HepG2 (cell line): ENCODE data around the gene GJD3. TPM values are rescaled to one million over a fixed set of nuclear protein-coding genes. Genes with fewer than 3 reads are reported as not detected.

Source experiments
- CENPX ChIP-seq: sonication (generic); formaldehyde crosslinking; IDR thresholded peaks from 2 replicates; pipeline ENCODE4 v1.9.0; 2021; ENCODE audit warnings: mild to moderate bottlenecking, missing genetic modification reagents, moderate library complexity
- CREM ChIP-seq, 2 experiments: sonication (generic) in 1 of 2; formaldehyde crosslinking in 1 of 2; IDR thresholded peaks; 2 replicates each; pipeline versions ENCODE4 v1.4.0 to v1.6.1; 2016 to 2020; ENCODE audit warnings: antibody characterized with exemption in 1 of 2, mild to moderate bottlenecking in 1 of 2, missing genetic modification reagents in 1 of 2
- GZF1 ChIP-seq: sonication (generic); formaldehyde crosslinking; IDR thresholded peaks from 2 replicates; pipeline ENCODE4 v1.5.1; 2020; ENCODE audit warnings: mild to moderate bottlenecking, missing genetic modification reagents
- JARID2 ChIP-seq: sonication (generic); formaldehyde crosslinking; IDR thresholded peaks from 2 replicates; pipeline ENCODE4 v1.8.1; 2023; ENCODE audit warnings: missing genetic modification reagents, inconsistent platforms; ENCODE audit not compliant: insufficient replicate concordance
- NFIC ChIP-seq: IDR thresholded peaks from 2 replicates; pipeline ENCODE4 v1.6.1; 2012; ENCODE audit warnings: mild to moderate bottlenecking, low read length, inconsistent platforms
- TFE3 ChIP-seq: IDR thresholded peaks from 2 replicates; pipeline ENCODE4 v1.6.1; 2016
- ZBTB37 ChIP-seq: sonication (generic); formaldehyde crosslinking; IDR thresholded peaks from 2 replicates; pipeline ENCODE4 v1.4.0; 2020; ENCODE audit warnings: mild to moderate bottlenecking, missing genetic modification reagents
- ZNF124 ChIP-seq: sonication (generic); formaldehyde crosslinking; IDR thresholded peaks from 2 replicates; pipeline ENCODE4 v1.4.0; 2020; ENCODE audit warnings: missing genetic modification reagents
- ZNF24 ChIP-seq: fragments of 450-650 bp; IDR thresholded peaks from 2 replicates; pipeline ENCODE4 v1.6.1; 2017; ENCODE audit warnings: antibody characterized with exemption, mild to moderate bottlenecking
- ZNF430 ChIP-seq: sonication (generic); formaldehyde crosslinking; IDR thresholded peaks from 2 replicates; pipeline ENCODE4 v1.9.0; 2021; ENCODE audit warnings: mild to moderate bottlenecking, missing genetic modification reagents
- ZNF460 ChIP-seq: sonication (generic); formaldehyde crosslinking; IDR thresholded peaks from 2 replicates; pipeline ENCODE4 v1.5.1; 2020; ENCODE audit warnings: missing genetic modification reagents, mild to moderate bottlenecking, borderline replicate concordance
- ZNF552 ChIP-seq: sonication (generic); formaldehyde crosslinking; IDR thresholded peaks from 2 replicates; pipeline ENCODE4 v1.9.0; 2022; ENCODE audit warnings: missing genetic modification reagents, mild to moderate bottlenecking, borderline replicate concordance
- ZNF616 ChIP-seq: sonication (generic); formaldehyde crosslinking; IDR thresholded peaks from 2 replicates; pipeline ENCODE4 v1.5.0; 2020; ENCODE audit warnings: low read depth, mild to moderate bottlenecking, missing genetic modification reagents
- polyA plus RNA-seq, 8 experiments: library from polyadenylated mRNA; depleted of rRNA in 3 of 8; stranded (reverse) in 7 of 8; unstranded in 1 of 8; fragments of >200 nt; fragmentation: Illumina TruSeq in 4 of 8; extraction: Trizol in 4 of 8; gene quantifications; 2 replicates each; pipeline versions ENCODE4 v1.2.1 to v1.2.3, GENCODE V29; 2011 to 2016; ENCODE audit warnings: low read depth in 4 of 8, missing spikeins in 1 of 8, mixed read lengths in 1 of 8; ENCODE audit not compliant: insufficient read depth in 1 of 8
- total RNA-seq, 5 experiments: library from RNA; depleted of rRNA; stranded (reverse); fragments of >200 nt; fragmentation: Illumina TruSeq; extraction: Trizol; gene quantifications; 2 replicates each; pipeline ENCODE4 v1.2.3, GENCODE V29; 2016; ENCODE audit warnings: low read depth in 1 of 5
- TF ChIP-seq, protein P1 (sequence below), 2 experiments: sonication (generic) in 1 of 2; formaldehyde crosslinking in 1 of 2; IDR thresholded peaks; 2 replicates each; pipeline versions ENCODE4 v1.4.0 to v1.6.1; 2018 to 2020; ENCODE audit warnings: missing genetic modification reagents in 2 of 2, borderline replicate concordance in 1 of 2, low read depth in 1 of 2, mild to moderate bottlenecking in 1 of 2, missing biosample characterization in 1 of 2
- TF ChIP-seq, protein P2 (sequence below): sonication (generic); formaldehyde crosslinking; IDR thresholded peaks from 2 replicates; pipeline ENCODE4 v1.5.0; 2020; ENCODE audit warnings: mild to moderate bottlenecking, missing genetic modification reagents, borderline replicate concordance
- TF ChIP-seq, protein P3 (sequence below): fragments of 450-650 bp; IDR thresholded peaks from 2 replicates; pipeline ENCODE4 v1.6.1; 2017; ENCODE audit warnings: mild to moderate bottlenecking

GJD3 gene
- total and polyA plus RNA-seq, 2 of the 13 experiments (the other 11 are each of a cell fraction or from before 2014, with no cell fraction given) = not detected

DNA sequence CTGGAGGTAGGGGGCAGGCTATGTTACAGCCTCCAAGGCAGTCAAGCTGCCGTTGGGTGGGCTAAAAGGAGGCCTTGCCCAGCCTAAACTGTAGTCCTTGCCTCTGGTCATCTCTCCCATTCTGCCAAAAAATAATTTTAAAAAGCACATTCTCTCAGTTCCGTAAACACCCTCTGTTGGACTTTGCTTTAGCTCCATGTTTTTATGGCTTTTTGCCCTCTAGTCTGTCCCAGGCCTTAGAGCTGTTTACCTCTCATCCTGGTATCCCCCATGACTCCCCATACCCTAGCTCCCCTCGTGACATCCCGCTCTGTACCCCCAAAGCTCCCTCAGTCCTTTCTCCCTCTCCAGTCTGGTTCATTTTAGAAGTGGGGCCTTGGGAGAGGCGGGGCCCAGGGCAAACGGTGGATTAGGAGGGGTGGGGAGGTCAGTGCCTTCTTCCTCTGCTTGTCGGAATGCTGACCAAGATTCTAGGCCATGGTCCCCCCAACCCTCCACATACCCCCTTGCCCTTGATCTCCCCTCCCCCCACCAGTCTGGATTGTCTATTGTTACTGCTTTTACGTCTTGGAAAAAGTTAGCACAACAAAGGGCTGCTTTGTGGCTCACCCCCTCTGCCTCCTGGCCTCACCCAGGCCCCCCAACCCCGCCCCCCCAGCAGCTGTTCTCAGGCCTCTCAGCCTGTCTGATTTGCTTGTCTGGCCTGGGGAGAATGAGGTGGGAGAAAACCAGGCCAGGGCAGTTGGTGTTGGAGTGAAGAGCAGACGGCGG is 18.4 kb downstream of the GJD3 start (continued):
- TF ChIP-seq, protein P1, sequence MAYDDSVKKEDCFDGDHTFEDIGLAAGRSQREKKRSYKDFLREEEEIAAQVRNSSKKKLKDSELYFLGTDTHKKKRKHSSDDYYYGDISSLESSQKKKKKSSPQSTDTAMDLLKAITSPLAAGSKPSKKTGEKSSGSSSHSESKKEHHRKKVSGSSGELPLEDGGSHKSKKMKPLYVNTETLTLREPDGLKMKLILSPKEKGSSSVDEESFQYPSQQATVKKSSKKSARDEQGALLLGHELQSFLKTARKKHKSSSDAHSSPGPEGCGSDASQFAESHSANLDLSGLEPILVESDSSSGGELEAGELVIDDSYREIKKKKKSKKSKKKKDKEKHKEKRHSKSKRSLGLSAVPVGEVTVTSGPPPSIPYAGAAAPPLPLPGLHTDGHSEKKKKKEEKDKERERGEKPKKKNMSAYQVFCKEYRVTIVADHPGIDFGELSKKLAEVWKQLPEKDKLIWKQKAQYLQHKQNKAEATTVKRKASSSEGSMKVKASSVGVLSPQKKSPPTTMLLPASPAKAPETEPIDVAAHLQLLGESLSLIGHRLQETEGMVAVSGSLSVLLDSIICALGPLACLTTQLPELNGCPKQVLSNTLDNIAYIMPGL (CRISPR knock-in tag; IDR thresholded peaks at IDR 0.05; ENCODE audit: borderline replicate concordance in 1 of 2, low read depth in 1 of 2) = peak in 1 of 2 experiments; percentile 10; a peak in 1 of 4 replicates
- TF ChIP-seq ZNF460 (CRISPR knock-in tag) (no peak), ZNF552 (no peak), ZBTB37 (CRISPR knock-in tag) (0 out of 2 replicates have a peak, but pooled peaks have one; percentile 0), ZNF24 (no peak), NFIC (no peak), ZNF616 (CRISPR knock-in tag) (no peak; the same call in 1 of the 2 replicates), CENPX (no peak), GZF1 (no peak), CREM (IDR thresholded peaks at IDR 0.05) (0 out of 2 replicates have a peak, but pooled peaks have one; percentile 19), CREM (CRISPR knock-in tag; IDR thresholded peaks at IDR 0.05) (no peak), TFE3 (CRISPR knock-in tag) (peak; percentile 16; the same call in 1 of the 2 replicates), JARID2 (CRISPR knock-in tag) (no peak), ZNF430 (CRISPR knock-in tag) (0 out of 2 replicates have a peak, but pooled peaks have one; percentile 35), ZNF124 (CRISPR knock-in tag) (no peak)
- TF ChIP-seq, protein P2, sequence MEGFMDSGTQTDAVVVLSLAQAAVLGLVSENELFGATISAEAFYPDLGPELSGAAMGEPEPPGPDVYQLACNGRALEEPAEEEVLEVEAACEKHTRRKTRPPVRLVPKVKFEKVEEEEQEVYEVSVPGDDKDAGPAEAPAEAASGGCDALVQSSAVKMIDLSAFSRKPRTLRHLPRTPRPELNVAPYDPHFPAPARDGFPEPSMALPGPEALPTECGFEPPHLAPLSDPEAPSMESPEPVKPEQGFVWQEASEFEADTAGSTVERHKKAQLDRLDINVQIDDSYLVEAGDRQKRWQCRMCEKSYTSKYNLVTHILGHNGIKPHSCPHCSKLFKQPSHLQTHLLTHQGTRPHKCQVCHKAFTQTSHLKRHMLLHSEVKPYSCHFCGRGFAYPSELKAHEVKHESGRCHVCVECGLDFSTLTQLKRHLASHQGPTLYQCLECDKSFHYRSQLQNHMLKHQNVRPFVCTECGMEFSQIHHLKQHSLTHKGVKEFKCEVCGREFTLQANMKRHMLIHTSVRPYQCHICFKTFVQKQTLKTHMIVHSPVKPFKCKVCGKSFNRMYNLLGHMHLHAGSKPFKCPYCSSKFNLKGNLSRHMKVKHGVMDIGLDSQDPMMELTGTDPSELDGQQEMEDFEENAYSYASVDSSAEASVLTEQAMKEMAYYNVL (CRISPR knock-in tag) = 0 out of 2 replicates have a peak, but pooled peaks have one; percentile 9
- TF ChIP-seq, protein P3, sequence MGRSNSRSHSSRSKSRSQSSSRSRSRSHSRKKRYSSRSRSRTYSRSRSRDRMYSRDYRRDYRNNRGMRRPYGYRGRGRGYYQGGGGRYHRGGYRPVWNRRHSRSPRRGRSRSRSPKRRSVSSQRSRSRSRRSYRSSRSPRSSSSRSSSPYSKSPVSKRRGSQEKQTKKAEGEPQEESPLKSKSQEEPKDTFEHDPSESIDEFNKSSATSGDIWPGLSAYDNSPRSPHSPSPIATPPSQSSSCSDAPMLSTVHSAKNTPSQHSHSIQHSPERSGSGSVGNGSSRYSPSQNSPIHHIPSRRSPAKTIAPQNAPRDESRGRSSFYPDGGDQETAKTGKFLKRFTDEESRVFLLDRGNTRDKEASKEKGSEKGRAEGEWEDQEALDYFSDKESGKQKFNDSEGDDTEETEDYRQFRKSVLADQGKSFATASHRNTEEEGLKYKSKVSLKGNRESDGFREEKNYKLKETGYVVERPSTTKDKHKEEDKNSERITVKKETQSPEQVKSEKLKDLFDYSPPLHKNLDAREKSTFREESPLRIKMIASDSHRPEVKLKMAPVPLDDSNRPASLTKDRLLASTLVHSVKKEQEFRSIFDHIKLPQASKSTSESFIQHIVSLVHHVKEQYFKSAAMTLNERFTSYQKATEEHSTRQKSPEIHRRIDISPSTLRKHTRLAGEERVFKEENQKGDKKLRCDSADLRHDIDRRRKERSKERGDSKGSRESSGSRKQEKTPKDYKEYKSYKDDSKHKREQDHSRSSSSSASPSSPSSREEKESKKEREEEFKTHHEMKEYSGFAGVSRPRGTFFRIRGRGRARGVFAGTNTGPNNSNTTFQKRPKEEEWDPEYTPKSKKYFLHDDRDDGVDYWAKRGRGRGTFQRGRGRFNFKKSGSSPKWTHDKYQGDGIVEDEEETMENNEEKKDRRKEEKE = no peak
